A549 (cell line): Measurements from ENCODE around the gene KREMEN1. TPM values are rescaled to one million over a fixed set of nuclear protein-coding genes. Genes with fewer than 3 reads are reported as not detected.

Source experiments
- ATAC-seq, 2 experiments: fragments of 200-7000 bp in 1 of 2; fragments of >200 bp in 1 of 2; cut with Nextera tagmentation in 1 of 2; cut with Tn5 transposase in 1 of 2; 3 replicates each; pipeline versions ENCODE4 v1.8.0 to v1.9.1; 2018 to 2020; ENCODE audit warnings: mild to moderate bottlenecking in 1 of 2, moderate library complexity in 1 of 2
- CTCF ChIA-PET: fragments of 300-600 bp; sonication (Branson Sonifier 250); formaldehyde crosslinking; extraction: SDS; loops from one replicate; lab custom pipeline; 2021; ENCODE audit warnings: antibody characterized with exemption, inconsistent platforms; lab: Yijun Ruan, JAX
- POLR2A ChIA-PET: fragments of 350-600 bp; formaldehyde crosslinking; extraction: SDS; loops from one replicate; lab custom pipeline; 2021; ENCODE audit warnings: antibody characterized with exemption, inconsistent platforms; lab: Yijun Ruan, JAX
- DNase-seq, 2 experiments: peaks; one replicate each; pipeline versions ENCODE4 v3.0.0 to v3.0.0-alpha.2; 2011 to 2016; ENCODE audit warnings: low read depth in 1 of 2, low spot score in 1 of 2
- FAIRE-seq: peaks from 2 replicates; lab custom pipeline; 2011; peaks lifted over from hg19 to GRCh38; lab: Jason Lieb, UNC
- H3K27ac ChIP-seq, 2 experiments: fragments of >200 bp; sonication (Bioruptor Twin); formaldehyde crosslinking; 3 replicates each; pipeline ENCODE4 v1.5.1; 2016 to 2017
- H3K4me1 ChIP-seq: fragments of >200 bp; sonication (Bioruptor Twin); formaldehyde crosslinking; 3 replicates; pipeline ENCODE4 v1.6.1; 2016
- H3K4me2 ChIP-seq: fragments of >200 bp; sonication (Bioruptor Twin); formaldehyde crosslinking; 3 replicates; pipeline ENCODE4 v1.6.1; 2016
- H3K4me3 ChIP-seq: fragments of >200 bp; sonication (Bioruptor Twin); formaldehyde crosslinking; 3 replicates; pipeline ENCODE4 v1.5.1; 2016
- H3K9me3 ChIP-seq: fragments of >200 bp; sonication (Bioruptor Twin); formaldehyde crosslinking; 3 replicates; pipeline ENCODE4 v1.6.1; 2016
- BCL3 ChIP-seq: fragments of >200 bp; sonication (Bioruptor Twin); formaldehyde crosslinking; IDR thresholded peaks from 3 replicates; pipeline ENCODE4 v1.6.1; 2016
- CBX2 ChIP-seq: fragments of 200-600 bp; sonication (generic); IDR thresholded peaks from 2 replicates; pipeline ENCODE4 v1.6.1; 2016; ENCODE audit warnings: low read depth, mild to moderate bottlenecking, borderline replicate concordance
- CBX8 ChIP-seq: fragments of 200-600 bp; sonication (generic); IDR thresholded peaks from 2 replicates; pipeline ENCODE4 v1.6.1; 2016
- CTCF ChIP-seq: fragments of >200 bp; sonication (Bioruptor Twin); formaldehyde crosslinking; IDR thresholded peaks from 3 replicates; pipeline ENCODE4 v1.5.1; 2016
- EHMT2 ChIP-seq: fragments of 200-600 bp; sonication (generic); IDR thresholded peaks from 2 replicates; pipeline ENCODE4 v1.6.1; 2016; ENCODE audit warnings: antibody characterized with exemption, low read depth, mild to moderate bottlenecking, moderate library complexity
- FOSL2 ChIP-seq, 2 experiments: fragments of 450-650 bp in 1 of 2; fragments of >200 bp in 1 of 2; sonication (Bioruptor Twin) in 1 of 2; formaldehyde crosslinking; IDR thresholded peaks; 2 replicates each; pipeline versions ENCODE4 v1.5.0 to v1.6.1; 2016 to 2020; ENCODE audit warnings: mild to moderate bottlenecking in 1 of 2, moderate library complexity in 1 of 2
- HES2 ChIP-seq: fragments of >200 bp; sonication (Bioruptor Twin); formaldehyde crosslinking; IDR thresholded peaks from 2 replicates; pipeline ENCODE4 v1.6.1; 2016
- HMGXB4 ChIP-seq: fragments of 250-450 bp; sonication (Bioruptor Pico); IDR thresholded peaks from 2 replicates; pipeline ENCODE4 v1.5.0; 2021; ENCODE audit warnings: mild to moderate bottlenecking, moderate library complexity, borderline replicate concordance
- JUN ChIP-seq, 2 experiments: fragments of >200 bp; sonication (Bioruptor Twin); formaldehyde crosslinking; IDR thresholded peaks; 2 replicates in 1 of 2; 3 replicates in 1 of 2; pipeline ENCODE4 v1.6.1; 2016 to 2017
- JUNB ChIP-seq: fragments of >200 bp; sonication (Bioruptor Twin); formaldehyde crosslinking; IDR thresholded peaks from 2 replicates; pipeline ENCODE4 v1.6.1; 2016
- MAFK ChIP-seq: fragments of 450-650 bp; IDR thresholded peaks from 2 replicates; pipeline ENCODE4 v1.6.1; 2014; ENCODE audit not compliant: partially characterized antibody
- NPAS2 ChIP-seq: fragments of 250-450 bp; sonication (Bioruptor Pico); IDR thresholded peaks from 2 replicates; pipeline ENCODE4 v1.8.0; 2022; ENCODE audit warnings: mild to moderate bottlenecking, moderate library complexity, borderline replicate concordance
- RAD21 ChIP-seq, 2 experiments: fragments of >200 bp in 1 of 2; sonication (Bioruptor Twin) in 1 of 2; formaldehyde crosslinking in 1 of 2; IDR thresholded peaks in 1 of 2; conservative IDR thresholded peaks in 1 of 2; 2 replicates in 1 of 2; 3 replicates in 1 of 2; pipeline ENCODE4 v1.6.1; 2012 to 2018; ENCODE audit warnings: inconsistent platforms in 1 of 2
- RARB ChIP-seq: fragments of 250-450 bp; sonication (Bioruptor Pico); IDR thresholded peaks from 2 replicates; pipeline ENCODE4 v1.8.0; 2021; ENCODE audit warnings: mild to moderate bottlenecking, moderate library complexity
- RCOR1 ChIP-seq: fragments of 150-350 bp; IDR thresholded peaks from 2 replicates; pipeline ENCODE4 v1.6.1; 2014; ENCODE audit warnings: antibody characterized with exemption, low read length, low read depth
- RNF2 ChIP-seq: fragments of 200-600 bp; sonication (generic); IDR thresholded peaks from 2 replicates; pipeline ENCODE4 v1.6.1; 2016; ENCODE audit warnings: low read depth, mild to moderate bottlenecking, antibody characterized with exemption, moderate library complexity, borderline replicate concordance
- TFCP2L1 ChIP-seq: fragments of 250-450 bp; sonication (Bioruptor Pico); IDR thresholded peaks from 2 replicates; pipeline ENCODE4 v1.5.0; 2021; ENCODE audit warnings: mild to moderate bottlenecking
- TP53 ChIP-seq: fragments of 250-450 bp; sonication (Bioruptor Pico); IDR thresholded peaks from 2 replicates; pipeline ENCODE4 v1.5.0; 2021; ENCODE audit warnings: mild to moderate bottlenecking, moderate library complexity
- USF2 ChIP-seq: fragments of 450-650 bp; IDR thresholded peaks from 2 replicates; pipeline ENCODE4 v1.6.1; 2014; ENCODE audit warnings: antibody characterized with exemption
- ZNF302 ChIP-seq: fragments of 250-450 bp; sonication (Bioruptor Pico); IDR thresholded peaks from 2 replicates; pipeline ENCODE4 v1.9.0; 2021; ENCODE audit warnings: inconsistent platforms, mild to moderate bottlenecking, moderate library complexity
- ZSCAN20 ChIP-seq: fragments of 250-450 bp; sonication (Bioruptor Pico); IDR thresholded peaks from 2 replicates; pipeline ENCODE4 v1.8.0; 2022; ENCODE audit warnings: mild to moderate bottlenecking, moderate library complexity
- WGBS: methylation state at CpG from one replicate; pipeline ENCODE4 v1.1.6; 2017; ENCODE audit errors: missing lambda C conversion rate; 5-methylcytosine and 5-hydroxymethylcytosine counted together
- polyA plus RNA-seq, 4 experiments: library from polyadenylated mRNA; depleted of rRNA in 3 of 4; stranded (reverse); fragments of >200 nt; fragmentation: RNase III in 1 of 4; extraction: RNeasy Plus Mini Kit Qiagen cat#74134 plus additional on column Dnase treatment in 1 of 4; gene quantifications; 2 replicates in 3 of 4; 3 replicates in 1 of 4; pipeline ENCODE4 v1.2.3, GENCODE V29; 2011 to 2017

KREMEN1 gene
- polyA plus RNA-seq, 2 of the 4 experiments (the other 2 are of a cell fraction) = 1.7 to 2.5 TPM

GRCh38 chr22:29029202-29030000 lies 43.4 kb upstream of the KREMEN1 start:
- CTCF ChIA-PET = interaction anchor here (0.7 to 2.5 kb wide), 2 partner anchors 11 to 174 kb away, joined by 3 to 19 read pairs; no protein-coding TSS in a partner anchor
- Histone ChIP-seq H3K27ac (peak overlapping the region; percentile 97 to 100), H3K4me2 (peak overlapping the region; percentile 96)
- TF ChIP-seq MAFK (peak; percentile 82), TFCP2L1 (no peak)
- TF ChIP-seq, all 56 proteins: peak for 1
- H3K4me1 ChIP-seq = peaks cover 59% of the 10 kb centered on the region
- no peak overlapping the region; the same call in 2 of the 3 replicates for H3K4me3 ChIP-seq
- FAIRE-seq (no peak), ATAC-seq (no peak), DNase-seq (no peak)
- POLR2A ChIA-PET = no interaction called here
- no peaks in the 10 kb centered on the region for H3K9me3 ChIP-seq
- WGBS = 86% methylated on average over 9 of the region's 9 CpGs

GRCh38 chr22:29030016-29030617 lies 42.7 kb upstream of the KREMEN1 start:
- CTCF ChIA-PET = interaction anchor here (1.0 to 2.5 kb wide), 3 partner anchors 11 to 174 kb away, joined by 3 to 19 read pairs (median 5); no protein-coding TSS in a partner anchor
- peak overlapping the region; percentile 96 for H3K4me2 ChIP-seq
- 38% methylated on average over 19 of the region's 20 CpGs for WGBS
- ATAC-seq (no peak), DNase-seq (no peak), FAIRE-seq (no peak)
- H3K9me3 ChIP-seq = no peaks in the 10 kb centered on the region
- H3K4me3 ChIP-seq = peak overlapping the region; percentile 41
- TF ChIP-seq USF2 (no peak), JUN (IDR thresholded peaks at IDR 0.05) (peak in 1 of 2 experiments; percentile 16; a peak in 1 of 5 replicates), RAD21 (conservative IDR thresholded peaks at IDR 0.05 in 1 of 2, IDR thresholded peaks at IDR 0.05 in 1 of 2) (0 out of 5 replicates have a peak, but pooled peaks of 1 of the 2 experiments have one; percentile 0), RARB (CRISPR knock-in tag) (no peak), RCOR1 (no peak), TP53 (CRISPR knock-in tag) (no peak), NPAS2 (no peak), CBX2 (no peak)
- H3K27ac ChIP-seq = peak overlapping the region; percentile 97 to 100
- POLR2A ChIA-PET = interaction anchor here (1.0 to 1.1 kb wide), 2 partner anchors 110 to 112 kb away, joined by 4 read pairs; no protein-coding TSS in a partner anchor
- peaks cover 58% of the 10 kb centered on the region for H3K4me1 ChIP-seq

GRCh38 chr22:29030618-29031226 lies 42.1 kb upstream of the KREMEN1 start:
- WGBS = 0% methylated on average over 1 of the region's 32 CpGs
- Histone ChIP-seq H3K27ac (peak overlapping the region; percentile 97 to 100), H3K4me3 (peak overlapping the region; percentile 41), H3K4me1 (peaks cover 58% of the 10 kb centered on the region), H3K4me2 (peak overlapping the region; percentile 96), H3K9me3 (no peaks in the 10 kb centered on the region)
- ChIA-PET POLR2A (interaction anchor here (0.6 to 1.6 kb wide), 6 partner anchors 10 to 148 kb away, joined by 3 to 10 read pairs (median 4); partner anchors contain the start of gene ZNRF3), CTCF (interaction anchor here (0.7 to 2.2 kb wide), 7 partner anchors 10 to 175 kb away, joined by 3 to 12 read pairs (median 3); no protein-coding TSS in a partner anchor)
- peak; percentile 83 to 84 for ATAC-seq
- no peak for FAIRE-seq
- DNase-seq = peak; percentile 75 to 82
- no peak for TF ChIP-seq FOSL2 (IDR thresholded peaks at IDR 0.05)
- TF ChIP-seq FOSL2 (CRISPR knock-in tag; IDR thresholded peaks at IDR 0.05) = 0 out of 2 replicates have a peak, but pooled peaks have one; percentile 2
- TF ChIP-seq EHMT2 = no peak
- TF ChIP-seq TP53 (CRISPR knock-in tag) = no peak
- no peak for TF ChIP-seq HMGXB4 (CRISPR knock-in tag)
- no peak for TF ChIP-seq CBX8
- no peak for TF ChIP-seq NPAS2
- TF ChIP-seq CBX2 = no peak
- no peak for TF ChIP-seq ZNF302 (CRISPR knock-in tag)
- TF ChIP-seq RNF2 = no peak
- TF ChIP-seq ZSCAN20 (CRISPR knock-in tag) = no peak
- TF ChIP-seq CTCF = no peak
- no peak for TF ChIP-seq BCL3
- TF ChIP-seq HES2 = no peak
- no peak for TF ChIP-seq USF2
- no peak for TF ChIP-seq JUNB
